Osteocyte (in vitro differentiated cells): ENCODE results near the gene SLC1A2. TPM values are rescaled to one million over a fixed set of nuclear protein-coding genes. Genes with fewer than 3 reads are reported as not detected.

Source experiments
- DNase-seq: peaks from one replicate; pipeline ENCODE4 v3.0.0; 2021; ENCODE audit warnings: mixed read lengths; ENCODE audit not compliant: unreplicated experiment; ENCODE audit errors: extremely low spot score
- H3K27ac Mint-ChIP-seq: one replicate; pipeline ENCODE4 v1.8.0; 2021; ENCODE audit warnings: mild to moderate bottlenecking, mixed read lengths; ENCODE audit not compliant: unreplicated experiment
- H3K27me3 Mint-ChIP-seq: one replicate; pipeline ENCODE4 v1.8.0; 2021; ENCODE audit warnings: mixed read lengths; ENCODE audit not compliant: unreplicated experiment
- H3K36me3 Mint-ChIP-seq: one replicate; pipeline ENCODE4 v1.8.0; 2021; ENCODE audit warnings: mixed read lengths; ENCODE audit not compliant: unreplicated experiment
- H3K4me1 Mint-ChIP-seq: one replicate; pipeline ENCODE4 v1.8.0; 2021; ENCODE audit warnings: mixed read lengths; ENCODE audit not compliant: unreplicated experiment
- H3K4me3 Mint-ChIP-seq: one replicate; pipeline ENCODE4 v1.8.0; 2021; ENCODE audit warnings: mild to moderate bottlenecking, moderate library complexity, mixed read lengths; ENCODE audit not compliant: unreplicated experiment
- H3K9me3 Mint-ChIP-seq: one replicate; pipeline ENCODE4 v1.8.0; 2021; ENCODE audit warnings: mixed read lengths; ENCODE audit not compliant: unreplicated experiment
- CTCF ChIP-seq: fragments of 200-600 bp; sonication (generic); IDR thresholded peaks from 2 replicates; pipeline ENCODE4 v1.5.0; 2021; ENCODE audit warnings: antibody characterized with exemption, mild to moderate bottlenecking, moderate library complexity
- total RNA-seq: library from RNA; stranded (reverse); gene quantifications from 2 replicates; pipeline ENCODE4 v1.2.1, GENCODE V29; 2021

The SLC1A2 gene
- total RNA-seq, 1 donor from 2014 or later = 0.32 TPM

DNA sequence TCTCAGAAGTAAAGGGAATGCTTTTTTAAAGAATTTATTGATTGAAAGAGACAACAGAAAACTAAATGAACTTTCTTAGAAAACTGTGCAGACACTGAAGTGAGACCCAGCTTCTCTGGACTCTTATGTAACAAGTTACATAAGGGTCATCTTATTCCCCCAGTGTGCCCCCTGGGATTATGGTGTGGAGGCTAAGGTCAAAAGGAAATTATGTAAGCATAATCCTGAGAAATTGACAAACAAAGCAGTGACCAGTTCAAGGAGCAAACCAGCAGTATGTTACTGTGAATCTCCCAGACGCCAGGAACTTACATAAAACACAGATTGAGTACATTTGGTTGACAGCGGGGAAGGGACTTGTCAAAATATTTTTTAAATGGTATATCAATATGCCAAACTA lies 78.6 kb downstream of the SLC1A2 start:
- no peak for DNase-seq
- Mint-ChIP-seq H3K27me3 (no peaks in the 10 kb centered on the region), H3K4me1 (peaks cover 10% of the 10 kb centered on the region), H3K4me3 (no peak overlapping the region), H3K27ac (no peak overlapping the region), H3K9me3 (peaks cover 6% of the 10 kb centered on the region), H3K36me3 (no peaks in the 10 kb centered on the region)
- no peak for TF ChIP-seq CTCF

- Mint-ChIP-seq H3K27me3 (no peaks in the 10 kb centered on the region), H3K27ac (no peak overlapping the region), H3K9me3 (peaks cover 6% of the 10 kb centered on the region), H3K4me1 (peaks cover 10% of the 10 kb centered on the region), H3K36me3 (no peaks in the 10 kb centered on the region), H3K4me3 (no peak overlapping the region)
- no peak for TF ChIP-seq CTCF
- no peak for DNase-seq
Measured at GRCh38 chr11:35340071-35340470, 79.3 kb downstream of the SLC1A2 start.

DNA sequence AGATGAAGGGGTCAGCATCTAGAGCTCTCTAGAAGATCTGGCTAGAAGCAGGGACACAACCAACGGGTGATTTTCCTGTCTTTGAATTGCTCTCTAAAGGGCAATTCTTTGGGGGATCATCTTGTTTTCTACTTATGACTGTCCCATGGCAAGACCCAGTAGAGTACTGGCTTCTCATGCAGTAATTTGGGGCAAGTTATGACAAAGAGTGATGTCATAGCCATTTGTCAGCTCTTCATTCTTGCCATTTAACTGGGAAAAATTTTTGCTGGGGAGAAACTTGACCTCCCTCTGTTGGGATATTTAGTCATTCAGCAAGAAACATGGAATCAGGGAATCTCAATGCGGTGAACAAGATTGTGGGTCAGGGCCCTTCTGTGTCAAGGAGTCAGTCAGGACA lies 80.4 kb downstream of the SLC1A2 start:
- peaks cover 6% of the 10 kb centered on the region for H3K9me3 Mint-ChIP-seq
- H3K27me3 Mint-ChIP-seq = no peaks in the 10 kb centered on the region
- no peaks in the 10 kb centered on the region for H3K36me3 Mint-ChIP-seq
- TF ChIP-seq CTCF = no peak
- no peak for DNase-seq
- H3K4me1 Mint-ChIP-seq = peaks cover 10% of the 10 kb centered on the region
- H3K4me3 Mint-ChIP-seq = no peak overlapping the region
- H3K27ac Mint-ChIP-seq = no peak overlapping the region

GRCh38 chr11:35337914-35338305 lies 81.4 kb downstream of the SLC1A2 start:
- TF ChIP-seq CTCF = no peak
- Mint-ChIP-seq H3K27me3 (no peaks in the 10 kb centered on the region), H3K4me3 (no peak overlapping the region), H3K4me1 (peaks cover 10% of the 10 kb centered on the region), H3K36me3 (no peaks in the 10 kb centered on the region), H3K9me3 (peaks cover 6% of the 10 kb centered on the region), H3K27ac (no peak overlapping the region)
- DNase-seq = no peak

- peaks cover 10% of the 10 kb centered on the region for H3K4me1 Mint-ChIP-seq
- H3K27ac Mint-ChIP-seq = peak overlapping the region; percentile 56
- H3K9me3 Mint-ChIP-seq = peaks cover 6% of the 10 kb centered on the region
- no peak for DNase-seq
- TF ChIP-seq CTCF = no peak
- no peak overlapping the region for H3K4me3 Mint-ChIP-seq
- no peaks in the 10 kb centered on the region for H3K36me3 Mint-ChIP-seq
- H3K27me3 Mint-ChIP-seq = no peaks in the 10 kb centered on the region
Measured at GRCh38 chr11:35337136-35337913, 82.0 kb downstream of the SLC1A2 start.
